ENCODE data around the gene AASS.
"Not testable (repeated sequence)": the region's sequence is repeated elsewhere in the genome, so short reads cannot be mapped to it uniquely, and the experiment has no call there.

AASS gene

DNA sequence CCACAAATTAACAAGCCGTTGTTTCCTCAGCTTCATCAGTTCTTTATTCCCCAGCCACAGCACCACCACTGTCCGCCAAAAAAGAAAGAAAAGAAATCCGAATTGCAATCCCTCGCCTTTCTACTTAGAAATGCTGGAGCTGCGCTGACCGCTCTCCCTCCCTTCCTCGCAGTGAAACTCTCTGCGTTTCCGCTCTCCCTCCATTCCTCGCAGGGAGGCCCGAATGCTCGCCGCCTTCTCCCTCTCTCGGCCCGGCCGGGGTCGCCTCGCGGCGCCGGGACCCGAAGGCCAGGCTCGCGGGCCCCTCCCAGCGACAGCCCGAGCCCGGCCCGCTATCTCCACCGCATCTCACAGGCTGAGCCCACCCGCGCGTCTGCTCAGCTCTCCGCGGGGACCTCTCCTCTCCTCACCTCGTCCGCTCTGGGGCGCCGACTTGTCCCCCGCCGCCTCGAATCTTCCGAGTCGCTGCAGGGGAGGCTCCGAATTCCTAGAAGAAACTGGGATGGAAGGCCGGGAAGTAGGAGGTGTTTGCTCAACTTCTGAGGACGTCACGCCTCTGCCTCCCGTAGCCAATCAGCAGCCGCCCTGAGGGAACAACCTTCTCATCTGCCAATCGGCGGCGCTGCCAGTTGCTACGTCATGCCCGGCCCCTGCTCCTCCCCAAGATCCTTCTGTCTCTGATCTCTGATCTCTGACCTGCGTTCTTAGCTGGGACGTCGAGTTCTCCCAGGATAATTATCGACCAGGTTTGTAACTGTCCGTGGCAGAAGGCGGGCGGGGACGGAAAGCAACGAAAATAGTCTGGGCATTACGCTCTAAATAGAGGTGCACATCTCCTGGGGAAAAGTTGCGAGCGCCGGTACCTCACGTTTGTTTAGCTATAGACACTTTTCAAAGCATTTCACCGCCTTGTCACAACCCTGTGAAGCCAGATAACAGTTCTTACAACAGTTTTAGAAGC is at the start of gene AASS:
AASS (minus strand) TSS at position 499 of the 961 bp plus-strand sequence. CDS start 10,523 bp downstream, outside the sequence.
- in situ Hi-C loops (cut with HindIII; ENCODE audit: low pct_ligation_motif_present, low pct_unique_long_range_greater_than_20kb, low sequenced_read_pairs) = no loop called here
- peak; percentile 99 for DNase-seq

DNA sequence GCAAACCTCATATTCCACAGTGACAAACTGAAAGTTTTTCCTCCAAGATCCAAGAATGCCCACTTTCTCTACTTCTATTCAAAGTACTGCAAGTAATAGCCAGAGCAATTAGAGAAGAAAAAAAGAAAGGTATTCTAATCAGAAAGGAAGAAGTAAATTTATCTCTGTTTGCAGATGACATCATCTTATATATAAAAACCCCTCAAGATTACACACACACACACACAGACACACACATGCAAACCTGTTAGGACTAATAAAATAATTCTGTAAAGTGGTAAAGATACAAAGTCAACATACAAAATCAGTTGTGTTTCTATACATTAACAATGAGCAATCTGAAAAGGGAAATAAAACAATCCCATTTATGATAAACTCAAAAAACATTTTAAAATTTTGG is 44.7 kb upstream of the AASS start:
- DNase-seq = no peak
- in situ Hi-C loops (cut with HindIII; ENCODE audit: low pct_ligation_motif_present, low pct_unique_long_range_greater_than_20kb, low sequenced_read_pairs) = no loop called here

DNA sequence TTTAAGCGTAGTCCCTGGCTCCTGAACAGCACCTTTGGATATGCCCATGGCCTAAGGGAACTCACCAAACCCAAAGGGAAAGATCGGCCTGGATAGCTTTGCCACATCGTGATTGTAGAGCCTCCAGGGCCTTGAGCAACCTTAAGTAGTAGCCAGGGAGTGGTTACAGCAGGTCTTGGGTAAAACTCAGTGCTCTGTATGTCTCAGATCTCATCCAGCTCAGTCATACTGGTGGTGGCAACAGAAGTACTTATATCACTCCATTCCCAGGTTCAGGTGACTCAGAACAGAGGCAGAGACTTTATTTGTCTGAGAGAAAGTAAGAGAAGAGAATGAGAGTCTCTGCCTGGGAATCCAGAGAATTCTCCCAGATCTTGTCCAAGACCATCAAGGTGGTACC is 39.1 kb upstream of the AASS start:
- no peak for DNase-seq
- in situ Hi-C loops (cut with HindIII; ENCODE audit: low pct_ligation_motif_present, low pct_unique_long_range_greater_than_20kb, low sequenced_read_pairs) = no loop called here

DNA sequence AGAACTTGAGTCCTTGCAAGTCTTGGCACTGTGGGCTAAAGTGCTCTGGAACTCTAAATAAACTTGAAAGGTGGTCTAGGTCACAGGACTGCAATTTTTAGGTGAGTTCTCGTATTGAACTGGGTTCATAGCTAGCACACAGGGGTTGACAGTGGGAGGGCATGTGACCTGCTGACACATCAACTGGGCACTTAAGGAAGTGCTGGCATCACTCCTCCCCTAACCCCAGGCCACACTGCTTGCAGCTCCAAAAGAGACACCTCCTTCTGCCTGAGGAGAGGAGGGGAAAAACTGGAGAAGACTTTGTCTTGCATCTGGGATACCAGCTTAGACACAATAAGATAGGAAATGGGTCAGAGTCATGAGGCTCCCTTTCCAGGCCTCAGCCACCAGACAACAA is 38.0 kb upstream of the AASS start:
- in situ Hi-C loops (cut with HindIII; ENCODE audit: low pct_ligation_motif_present, low pct_unique_long_range_greater_than_20kb, low sequenced_read_pairs) = no loop called here
- no peak for DNase-seq

DNA sequence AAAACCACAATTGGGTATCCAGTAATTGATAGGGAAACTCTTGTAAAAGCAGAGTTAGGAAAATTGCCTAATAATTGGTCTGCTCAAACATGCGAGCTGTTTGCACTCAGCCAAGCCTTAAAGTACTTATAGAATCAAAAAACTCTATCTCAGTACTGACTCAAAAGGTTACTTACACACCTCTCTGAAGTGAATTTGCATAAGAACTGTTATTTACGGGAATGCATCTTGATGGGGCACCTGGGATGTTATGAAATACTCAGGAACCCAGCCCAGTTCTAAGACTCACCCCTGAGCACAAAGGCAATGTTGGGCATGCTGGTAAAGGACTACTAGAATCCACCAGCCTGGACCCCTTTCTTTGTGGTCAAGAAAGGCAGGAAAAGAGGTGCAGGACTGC is 28.1 kb upstream of the AASS start:
- in situ Hi-C loops (cut with HindIII; ENCODE audit: low pct_ligation_motif_present, low pct_unique_long_range_greater_than_20kb, low sequenced_read_pairs); DNase-seq: not testable (repeated sequence)

DNA sequence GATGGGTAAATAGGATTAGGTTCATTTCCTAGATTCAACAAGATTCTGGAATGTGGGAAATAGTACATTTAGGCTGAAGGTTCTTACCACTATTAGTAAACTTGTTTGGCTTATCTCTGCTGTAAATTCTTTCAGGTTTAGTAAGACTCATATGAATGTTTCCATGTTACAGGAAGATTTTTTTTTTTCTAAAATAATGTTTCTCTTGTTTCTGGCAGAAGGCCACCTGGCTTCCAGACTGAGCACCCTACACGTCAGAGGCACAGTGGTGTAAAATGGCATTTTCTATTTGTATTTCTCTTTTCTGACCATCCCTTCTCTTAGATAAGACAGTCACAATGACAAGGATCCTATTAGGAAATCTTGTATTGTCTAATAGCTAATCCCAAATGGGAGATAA is 22.7 kb upstream of the AASS start:
- no peak for DNase-seq
- in situ Hi-C loops (cut with HindIII; ENCODE audit: low pct_ligation_motif_present, low pct_unique_long_range_greater_than_20kb, low sequenced_read_pairs) = no loop called here

DNA sequence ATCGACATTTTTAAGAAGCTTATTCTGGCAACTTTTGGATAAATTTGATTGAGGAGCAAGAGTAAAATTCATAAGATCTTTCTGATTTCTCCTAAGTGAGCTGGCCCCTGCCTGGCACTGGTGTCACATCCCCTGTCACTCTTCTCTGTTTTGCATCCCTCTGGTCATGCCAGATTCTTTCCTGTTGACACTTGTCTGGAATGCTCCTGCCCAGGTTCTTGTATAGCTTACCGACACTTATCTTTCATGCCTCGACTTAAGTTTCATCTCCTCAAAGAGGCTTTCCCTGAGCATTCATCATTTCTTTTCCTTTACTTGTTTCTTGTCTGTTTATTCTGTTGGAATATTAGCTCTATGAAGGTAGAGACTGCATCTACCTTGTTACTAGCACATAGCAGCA is 22.2 kb upstream of the AASS start:
- DNase-seq = no peak
- in situ Hi-C loops (cut with HindIII; ENCODE audit: low pct_ligation_motif_present, low pct_unique_long_range_greater_than_20kb, low sequenced_read_pairs) = no loop called here

DNA sequence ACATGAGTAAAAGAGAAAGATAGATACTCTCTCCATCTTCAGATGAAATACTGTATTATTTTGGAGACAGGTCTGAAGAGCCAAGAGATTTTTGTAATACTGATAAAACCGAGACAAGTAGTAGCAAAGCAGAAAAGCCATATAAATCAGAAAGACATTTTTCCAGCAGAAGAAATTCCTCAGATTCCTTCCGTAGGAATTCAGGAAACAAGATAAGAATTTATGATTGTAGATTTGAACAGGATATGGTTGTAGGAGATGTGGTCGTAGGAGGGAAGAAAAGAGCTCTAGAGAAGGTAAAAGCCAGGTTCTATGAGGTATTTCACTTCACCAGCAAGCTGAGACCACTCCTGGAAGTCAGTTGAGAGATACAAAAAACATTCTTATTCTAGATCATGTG is 17.6 kb upstream of the AASS start:
- no peak for DNase-seq
- in situ Hi-C loops (cut with HindIII; ENCODE audit: low pct_ligation_motif_present, low pct_unique_long_range_greater_than_20kb, low sequenced_read_pairs) = no loop called here

DNA sequence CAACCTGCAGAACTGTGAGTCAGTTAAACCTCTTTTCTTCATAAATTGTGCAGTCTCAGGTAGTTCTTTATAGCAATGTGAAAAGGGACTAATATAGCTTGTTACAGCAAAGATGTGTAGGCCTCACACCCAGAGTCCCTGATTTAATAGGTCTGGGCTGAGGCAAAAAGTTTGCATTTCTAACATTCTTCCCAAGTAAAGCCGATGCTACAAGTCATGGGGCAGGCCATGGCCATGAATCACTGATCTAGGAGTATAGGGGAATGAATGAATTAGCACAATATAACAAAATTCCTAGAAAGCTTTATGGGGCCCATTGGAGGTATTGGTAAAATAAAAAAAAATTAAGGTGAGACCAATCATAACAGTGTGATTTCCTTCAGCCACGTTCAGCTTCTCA is 11.5 kb upstream of the AASS start:
- DNase-seq = no peak
- in situ Hi-C loops (cut with HindIII; ENCODE audit: low pct_ligation_motif_present, low pct_unique_long_range_greater_than_20kb, low sequenced_read_pairs) = no loop called here

DNA sequence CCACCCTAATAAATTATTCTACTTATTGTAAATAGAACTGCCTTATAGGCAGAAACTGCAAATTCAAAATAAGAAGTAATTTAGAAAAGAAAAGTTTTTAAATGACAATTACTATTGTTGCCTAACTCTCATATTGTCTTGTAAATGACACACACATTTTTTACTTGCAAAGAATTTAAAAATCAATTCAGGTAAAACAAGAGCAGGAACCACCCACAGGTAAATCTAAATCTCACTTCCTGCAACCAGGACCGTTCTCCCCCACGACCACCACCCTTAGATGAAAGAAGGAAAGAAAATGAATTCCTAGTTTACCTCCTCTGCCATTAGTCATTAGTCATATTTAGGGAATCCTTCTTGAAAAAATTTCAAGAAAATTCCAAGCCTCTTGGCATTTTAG is 4.8 kb upstream of the AASS start:
- in situ Hi-C loops (cut with HindIII; ENCODE audit: low pct_ligation_motif_present, low pct_unique_long_range_greater_than_20kb, low sequenced_read_pairs) = no loop called here
- DNase-seq = no peak

DNA sequence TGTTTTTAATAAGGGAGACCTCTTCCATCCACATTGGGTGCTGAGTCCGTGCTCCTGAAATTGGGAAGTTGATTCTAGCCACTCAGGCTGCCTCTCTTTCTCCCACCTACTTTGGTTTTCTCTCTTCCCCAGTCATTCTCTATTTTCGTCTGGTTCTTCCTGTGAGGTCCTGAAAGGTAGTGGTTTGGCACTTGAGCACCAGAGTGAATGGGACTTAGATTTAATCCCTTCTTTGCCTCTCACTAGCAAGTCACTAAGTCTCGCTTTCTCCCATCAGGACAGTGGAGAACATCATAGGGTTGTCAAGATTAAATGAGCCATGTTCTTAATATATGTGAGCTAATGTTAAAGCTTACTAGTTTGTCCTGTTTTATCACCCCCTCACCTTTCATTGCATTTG is 4.0 kb upstream of the AASS start:
- DNase-seq = no peak
- in situ Hi-C loops (cut with HindIII; ENCODE audit: low pct_ligation_motif_present, low pct_unique_long_range_greater_than_20kb, low sequenced_read_pairs) = no loop called here

DNA sequence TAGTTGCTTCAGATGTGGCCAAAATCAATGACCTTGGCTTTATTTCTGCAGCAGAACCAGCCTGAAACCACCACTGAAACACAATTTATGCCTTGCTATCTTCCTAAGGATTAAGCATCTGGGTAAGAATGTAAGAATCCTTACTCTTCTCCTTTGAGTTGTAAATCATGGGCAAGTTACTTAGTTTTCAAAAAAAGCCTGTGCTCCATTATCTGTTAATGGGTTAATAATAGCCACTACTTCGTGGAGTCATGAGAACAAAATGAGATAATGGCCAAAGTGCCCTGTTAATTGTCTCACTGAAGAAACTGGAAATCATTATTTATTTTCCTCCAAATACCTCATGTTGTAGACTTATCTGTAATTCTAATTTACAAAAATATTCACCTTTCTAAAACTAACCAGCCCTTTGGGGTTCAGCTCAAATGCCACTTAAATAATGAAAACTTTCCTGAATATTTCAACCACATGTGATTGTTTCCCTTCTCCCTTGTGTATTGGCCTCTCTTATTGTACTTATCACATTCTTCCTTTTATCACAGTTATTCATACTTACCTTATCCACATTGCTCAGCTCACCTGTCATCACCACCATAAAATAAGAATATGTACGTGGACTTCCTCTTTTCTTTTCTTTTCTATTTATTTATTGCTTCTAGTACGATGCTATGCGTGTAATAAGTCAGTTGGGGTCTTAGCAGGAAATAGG is 2.0 kb upstream of the AASS start:
- no peak for DNase-seq
- in situ Hi-C loops (cut with HindIII; ENCODE audit: low pct_ligation_motif_present, low pct_unique_long_range_greater_than_20kb, low sequenced_read_pairs) = no loop called here

DNA sequence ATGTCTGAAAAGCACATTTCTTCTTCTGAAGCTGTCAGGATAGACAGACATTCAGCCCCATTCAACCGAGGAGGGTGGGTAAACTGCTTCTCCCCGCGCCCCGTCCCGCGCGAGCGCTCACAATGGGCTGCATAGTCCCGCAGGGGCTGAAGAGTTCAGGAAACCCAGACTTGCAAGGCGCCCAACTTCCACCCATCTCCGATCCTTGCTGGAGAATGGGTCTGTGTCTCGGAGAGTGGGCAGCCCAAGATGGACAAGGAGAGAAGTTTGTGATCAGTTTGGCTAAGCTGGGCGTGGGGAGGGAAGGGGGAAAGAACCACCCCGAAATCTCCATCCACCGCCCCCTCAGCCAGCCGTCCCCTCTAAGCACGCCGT is 686 bp downstream of the AASS start:
- peak; percentile 58 for DNase-seq
- in situ Hi-C loops (cut with HindIII; ENCODE audit: low pct_ligation_motif_present, low pct_unique_long_range_greater_than_20kb, low sequenced_read_pairs) = no loop called here

DNA sequence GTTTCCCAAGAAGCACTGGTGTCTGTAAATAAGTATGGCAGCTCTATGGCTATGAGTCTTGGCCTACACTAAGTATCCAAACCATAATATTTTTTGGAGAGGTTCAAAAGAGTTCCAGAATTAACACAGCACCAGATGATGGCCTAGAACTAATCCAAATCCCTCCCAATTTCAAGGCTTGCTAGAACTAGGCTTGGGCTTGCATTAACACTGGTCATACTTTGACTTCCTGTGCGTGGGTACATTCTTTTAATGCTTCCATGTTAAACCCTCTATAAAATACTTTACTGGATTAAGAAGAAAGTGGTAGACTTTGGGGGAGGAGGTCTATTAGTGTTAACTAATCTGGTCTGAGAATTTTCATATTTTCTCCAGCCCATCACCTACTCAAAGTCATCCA is 3.1 kb downstream of the AASS start:
- in situ Hi-C loops (cut with HindIII; ENCODE audit: low pct_ligation_motif_present, low pct_unique_long_range_greater_than_20kb, low sequenced_read_pairs) = no loop called here
- no peak for DNase-seq

DNA sequence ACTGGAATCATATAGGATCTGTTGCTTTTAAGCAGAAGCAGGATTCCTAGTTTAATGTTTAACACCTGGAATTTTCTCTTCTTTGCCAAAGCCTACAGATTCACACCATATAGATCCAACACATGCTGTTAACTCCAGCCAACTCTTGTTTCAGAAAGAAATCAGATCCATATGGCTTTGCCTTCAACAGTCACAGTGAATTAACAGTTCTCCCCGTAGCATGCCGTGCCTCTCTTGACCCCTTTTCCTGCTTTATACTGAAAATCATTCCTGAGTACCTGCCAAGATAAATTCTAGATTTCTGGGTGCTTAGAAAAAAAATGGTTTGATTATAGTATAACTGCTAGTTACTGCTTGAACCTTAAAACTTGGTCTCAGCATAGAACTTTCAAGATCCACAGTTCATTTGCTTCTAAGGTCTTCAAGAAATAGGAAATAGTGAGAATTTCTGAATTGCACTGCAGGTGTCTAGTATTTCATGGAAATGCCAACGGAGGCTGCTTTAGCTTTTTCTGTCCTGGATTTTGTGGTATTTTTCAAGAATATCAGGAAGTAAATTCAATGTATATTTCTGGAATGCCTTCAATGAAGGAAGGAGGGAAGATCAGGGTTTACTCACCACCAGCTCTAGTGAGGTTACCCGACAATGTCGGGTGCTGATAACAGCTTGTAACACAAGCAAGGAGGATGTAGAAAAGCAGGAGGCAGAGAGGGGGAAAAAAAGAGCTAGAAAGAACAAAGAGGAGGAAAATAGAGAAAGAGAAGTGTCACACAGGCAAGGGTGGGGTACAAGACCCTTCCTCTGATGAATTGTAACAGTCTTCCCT is 6.6 kb downstream of the AASS start:
- in situ Hi-C loops (cut with HindIII; ENCODE audit: low pct_ligation_motif_present, low pct_unique_long_range_greater_than_20kb, low sequenced_read_pairs) = no loop called here

DNA sequence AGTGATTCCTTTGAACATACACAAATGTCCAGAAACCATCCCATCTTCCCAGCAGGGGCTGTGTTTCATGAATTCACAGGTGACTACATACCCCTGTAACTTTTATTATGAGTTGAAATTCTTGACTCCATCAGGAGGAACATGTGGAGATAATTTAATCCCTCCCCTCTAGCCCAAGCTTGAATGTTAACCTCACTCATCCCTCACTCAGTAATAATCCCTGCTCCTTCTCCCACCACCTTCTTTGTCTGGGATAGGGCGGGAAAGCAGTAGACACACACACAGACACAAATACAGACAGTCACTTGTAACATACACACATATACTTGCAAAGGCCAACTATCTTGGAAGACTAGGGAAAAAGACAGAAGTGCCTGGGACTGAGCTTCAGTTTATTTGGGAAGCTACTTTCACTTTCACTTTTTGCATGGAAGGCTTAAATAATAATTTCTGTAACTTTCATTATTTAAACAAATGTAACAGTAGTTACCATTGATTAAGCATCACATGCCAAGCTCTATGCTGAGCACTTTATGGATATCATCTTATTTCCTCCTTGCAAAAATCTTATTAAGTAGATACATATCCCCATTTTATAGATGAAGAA is 7.3 kb downstream of the AASS start:
- in situ Hi-C loops (cut with HindIII; ENCODE audit: low pct_ligation_motif_present, low pct_unique_long_range_greater_than_20kb, low sequenced_read_pairs) = no loop called here
- peak; percentile 61 for DNase-seq

More for the DNA sequence above, 6.6 kb downstream of the AASS start:
- peak; percentile 66 for DNase-seq

DNA sequence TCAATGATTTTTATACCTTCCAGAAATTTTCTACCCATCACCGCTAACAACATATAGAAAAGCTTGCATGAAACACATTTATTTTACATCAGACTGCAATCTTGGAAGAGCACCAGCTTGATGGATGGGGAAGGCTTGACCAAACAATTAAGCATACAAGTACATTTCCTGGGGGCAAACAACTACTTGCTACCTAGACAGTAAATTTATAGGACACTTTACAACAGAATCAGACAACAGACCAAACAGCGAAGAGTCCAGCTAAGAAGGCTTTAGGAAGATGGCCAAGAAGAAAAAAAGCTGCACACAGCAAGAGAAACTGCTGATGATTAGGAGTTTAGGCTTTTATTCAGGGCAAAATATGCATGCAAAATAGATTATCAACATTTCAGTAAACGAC is 8.0 kb downstream of the AASS start:
- in situ Hi-C loops (cut with HindIII; ENCODE audit: low pct_ligation_motif_present, low pct_unique_long_range_greater_than_20kb, low sequenced_read_pairs) = no loop called here
- DNase-seq = no peak

DNA sequence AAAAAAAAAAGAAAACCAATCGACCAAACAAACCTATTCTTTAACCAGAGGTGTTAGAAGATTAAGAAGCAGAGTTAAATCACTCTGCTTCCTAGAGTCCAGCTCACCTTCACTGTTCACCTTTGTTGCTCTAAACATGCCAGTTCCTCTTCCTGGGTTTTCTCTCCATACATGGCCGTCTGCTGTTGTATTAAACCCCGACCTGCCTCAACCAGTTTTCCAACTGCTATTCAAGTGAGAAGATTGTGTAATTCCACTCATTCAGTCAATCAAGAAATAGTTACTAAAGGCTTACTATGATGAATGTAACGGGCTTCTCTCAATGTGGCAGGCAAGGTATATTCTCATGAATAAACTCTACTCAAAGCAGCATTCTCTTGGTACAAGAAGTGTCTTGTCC is 8.8 kb downstream of the AASS start:
- in situ Hi-C loops (cut with HindIII; ENCODE audit: low pct_ligation_motif_present, low pct_unique_long_range_greater_than_20kb, low sequenced_read_pairs) = no loop called here
- no peak for DNase-seq

DNA sequence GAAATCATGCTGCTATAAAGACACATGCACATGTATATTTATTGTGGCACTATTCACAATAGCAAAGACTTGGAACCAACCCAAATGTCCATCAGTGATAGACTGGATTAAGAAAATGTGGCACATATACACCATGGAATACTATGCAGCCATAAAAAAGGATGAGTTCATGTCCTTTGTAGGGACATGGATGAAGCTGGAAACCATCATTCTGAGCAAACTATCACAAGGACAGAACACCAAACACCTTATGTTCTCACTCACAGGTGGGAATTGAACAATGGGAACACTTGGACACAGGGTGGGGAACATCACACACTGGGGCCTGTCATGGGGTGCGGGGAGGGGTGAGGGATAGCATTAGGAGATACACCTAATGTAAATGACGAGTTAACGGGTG is 9.3 kb downstream of the AASS start:
- in situ Hi-C loops (cut with HindIII; ENCODE audit: low pct_ligation_motif_present, low pct_unique_long_range_greater_than_20kb, low sequenced_read_pairs); DNase-seq: not testable (repeated sequence)
